Measurements from ENCODE around the gene CD3D.

CD3D gene

GRCh38 chr11:118342503-118343161, at the start of gene CD3D:
TSS of gene CD3D (minus strand) at chr11:118342705. CDS start at chr11:118342607, 98 bp downstream.
- DNase-seq: no peak

GRCh38 chr11:118383657-118384056, 41.2 kb upstream of the CD3D start:
- no peak for DNase-seq

GRCh38 chr11:118382954-118383353, 40.4 kb upstream of the CD3D start:
- no peak for DNase-seq

GRCh38 chr11:118380571-118380970, 38.1 kb upstream of the CD3D start:
- no peak for DNase-seq

- DNase-seq: no peak
Measured at GRCh38 chr11:118379497-118379896, 37.0 kb upstream of the CD3D start.

GRCh38 chr11:118375978-118376377, 33.5 kb upstream of the CD3D start:
- DNase-seq: no peak

GRCh38 chr11:118374729-118375128, 32.2 kb upstream of the CD3D start:
- no peak for DNase-seq

- no peak for DNase-seq
Measured at GRCh38 chr11:118373871-118374270, 31.4 kb upstream of the CD3D start.

- no peak for DNase-seq
Measured at GRCh38 chr11:118373263-118373662, 30.8 kb upstream of the CD3D start.

- no peak for DNase-seq
Measured at GRCh38 chr11:118370774-118371173, 28.3 kb upstream of the CD3D start.

GRCh38 chr11:118366287-118366686, 23.8 kb upstream of the CD3D start:
- DNase-seq: no peak

GRCh38 chr11:118364956-118365615, 22.6 kb upstream of the CD3D start:
- no peak for DNase-seq

GRCh38 chr11:118359295-118359958, 16.9 kb upstream of the CD3D start, which contains the start of gene UBE4A:
TSS of gene UBE4A (plus strand) at chr11:118359600. CDS start at chr11:118365081, 5,481 bp downstream.
- DNase-seq: peak; percentile 90 to 95

GRCh38 chr11:118358071-118358470, 15.6 kb upstream of the CD3D start:
- no peak for DNase-seq

- DNase-seq: no peak
Measured at GRCh38 chr11:118353084-118353710, 10.7 kb upstream of the CD3D start.

GRCh38 chr11:118349475-118349874, 7.0 kb upstream of the CD3D start:
- DNase-seq: no peak

- no peak for DNase-seq
Measured at GRCh38 chr11:118343981-118344515, 1.5 kb upstream of the CD3D start, which contains the start of gene CD3G. TSS of gene CD3G (plus strand) at chr11:118344344. CDS start at chr11:118344424, 80 bp downstream.

GRCh38 chr11:118343248-118343647, 743 bp upstream of the CD3D start:
- DNase-seq: no peak

GRCh38 chr11:118341815-118342489, 553 bp downstream of the CD3D start:
- DNase-seq: no peak

- DNase-seq: no peak
Measured at GRCh38 chr11:118341261-118341660, 1.2 kb downstream of the CD3D start.

- DNase-seq: no peak
Measured at GRCh38 chr11:118340449-118340848, 2.1 kb downstream of the CD3D start.

- DNase-seq: no peak
Measured at GRCh38 chr11:118339281-118339961, 3.1 kb downstream of the CD3D start.
